ENCODE measurements around the gene GTF2I.

The GTF2I gene

DNA sequence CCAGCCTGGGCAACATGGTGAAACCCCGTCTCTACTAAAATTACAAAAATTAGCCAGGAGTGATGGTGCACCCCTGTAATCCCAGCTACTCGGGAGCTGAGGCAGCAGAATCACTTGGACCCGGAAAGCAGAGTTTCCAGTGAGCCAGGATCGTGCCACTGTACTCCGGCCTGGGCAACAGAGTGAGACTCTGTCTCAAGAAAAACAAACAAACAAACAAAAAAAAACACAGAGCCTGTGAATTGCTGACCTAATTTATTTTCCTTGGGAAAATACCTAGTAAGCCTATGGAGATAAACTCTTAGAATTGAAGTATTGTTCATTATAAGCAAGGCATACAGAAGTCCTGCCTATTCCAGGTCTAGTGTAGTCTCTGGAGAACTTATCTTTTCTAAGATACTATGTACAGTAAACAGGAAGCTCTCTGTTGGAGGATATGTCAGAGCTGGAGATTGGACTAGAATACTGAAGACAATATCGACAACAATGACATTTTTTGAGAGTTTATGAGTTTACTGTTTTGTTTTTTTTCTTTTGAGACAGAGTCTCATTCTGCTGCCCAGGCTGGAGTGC is 14.9 kb downstream of the GTF2I start:
- Histone ChIP-seq H3K4me2 (ENCODE audit: low read depth, low read length, poor library complexity, severe bottlenecking) (no peak overlapping the region), H3K9me2 (replicated peaks; ENCODE audit: low read depth, low read length) (no peaks in the 10 kb centered on the region), H3K4me1 (ENCODE audit: insufficient read depth, low read length, poor library complexity, severe bottlenecking) (no peaks in the 10 kb centered on the region), H3K4me3 (ENCODE audit: low read length, poor library complexity, severe bottlenecking) (no peak overlapping the region), H4K20me1 (ENCODE audit: insufficient read depth, low read length, poor library complexity, severe bottlenecking) (peaks cover 88% of the 10 kb centered on the region), H2AFZ (ENCODE audit: low read length) (no peak overlapping the region), H3K79me2 (ENCODE audit: insufficient read depth, low read length) (peaks cover 100% of the 10 kb centered on the region), H3K36me3 (ENCODE audit: insufficient read depth, low read length) (peaks cover 43% of the 10 kb centered on the region), H3K27me3 (ENCODE audit: insufficient read depth, low read length, poor library complexity, severe bottlenecking) (no peaks in the 10 kb centered on the region), H3F3A (ENCODE audit: low read depth) (no peaks in the 10 kb centered on the region), H3K9ac (ENCODE audit: low read depth, low read length, poor library complexity, severe bottlenecking) (no peak overlapping the region), H3K9me3 (ENCODE audit: insufficient read depth, low read depth, low read length) (no peaks in the 10 kb centered on the region)
- TF ChIP-seq, protein P1, sequence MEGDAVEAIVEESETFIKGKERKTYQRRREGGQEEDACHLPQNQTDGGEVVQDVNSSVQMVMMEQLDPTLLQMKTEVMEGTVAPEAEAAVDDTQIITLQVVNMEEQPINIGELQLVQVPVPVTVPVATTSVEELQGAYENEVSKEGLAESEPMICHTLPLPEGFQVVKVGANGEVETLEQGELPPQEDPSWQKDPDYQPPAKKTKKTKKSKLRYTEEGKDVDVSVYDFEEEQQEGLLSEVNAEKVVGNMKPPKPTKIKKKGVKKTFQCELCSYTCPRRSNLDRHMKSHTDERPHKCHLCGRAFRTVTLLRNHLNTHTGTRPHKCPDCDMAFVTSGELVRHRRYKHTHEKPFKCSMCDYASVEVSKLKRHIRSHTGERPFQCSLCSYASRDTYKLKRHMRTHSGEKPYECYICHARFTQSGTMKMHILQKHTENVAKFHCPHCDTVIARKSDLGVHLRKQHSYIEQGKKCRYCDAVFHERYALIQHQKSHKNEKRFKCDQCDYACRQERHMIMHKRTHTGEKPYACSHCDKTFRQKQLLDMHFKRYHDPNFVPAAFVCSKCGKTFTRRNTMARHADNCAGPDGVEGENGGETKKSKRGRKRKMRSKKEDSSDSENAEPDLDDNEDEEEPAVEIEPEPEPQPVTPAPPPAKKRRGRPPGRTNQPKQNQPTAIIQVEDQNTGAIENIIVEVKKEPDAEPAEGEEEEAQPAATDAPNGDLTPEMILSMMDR (conservative IDR thresholded peaks at IDR 0.05; ENCODE audit: low read length): no peak

DNA sequence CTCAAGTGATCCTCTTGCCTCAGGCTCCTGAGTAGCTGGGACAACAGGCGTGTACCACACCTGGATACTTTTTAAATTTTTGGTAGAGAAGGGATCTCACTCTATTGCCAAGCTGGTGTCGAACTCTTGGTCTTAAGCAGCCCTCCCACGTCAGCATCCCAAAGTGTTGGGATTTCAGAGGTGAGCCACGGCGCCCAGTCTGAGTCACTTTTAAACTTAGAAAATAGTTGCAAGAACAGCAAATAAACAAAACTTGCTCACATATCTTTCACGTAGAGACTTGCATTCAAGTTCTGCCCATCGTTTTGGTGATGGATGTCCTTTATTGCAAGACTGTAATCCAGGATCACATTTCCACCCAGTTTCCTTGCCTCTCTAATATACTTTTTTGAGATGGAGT is 16.6 kb downstream of the GTF2I start:
- H3K79me2 ChIP-seq (ENCODE audit: insufficient read depth, low read length): peaks cover 98% of the 10 kb centered on the region
- no peaks in the 10 kb centered on the region for H3K4me1 ChIP-seq (ENCODE audit: insufficient read depth, low read length, poor library complexity, severe bottlenecking)
- H2AFZ ChIP-seq (ENCODE audit: low read length): no peak overlapping the region
- no peaks in the 10 kb centered on the region for H3K9me3 ChIP-seq (ENCODE audit: insufficient read depth, low read depth, low read length)
- no peaks in the 10 kb centered on the region for H3F3A ChIP-seq (ENCODE audit: low read depth)
- H3K9me2 ChIP-seq (replicated peaks; ENCODE audit: low read depth, low read length): no peaks in the 10 kb centered on the region
- TF ChIP-seq EZH2phosphoT487 (IDR thresholded peaks at IDR 0.05; ENCODE audit: borderline replicate concordance): no peak
- TF ChIP-seq, protein P1 (conservative IDR thresholded peaks at IDR 0.05; ENCODE audit: low read length): no peak
- H4K20me1 ChIP-seq (ENCODE audit: insufficient read depth, low read length, poor library complexity, severe bottlenecking): peaks cover 92% of the 10 kb centered on the region
- no peaks in the 10 kb centered on the region for H3K27me3 ChIP-seq (ENCODE audit: insufficient read depth, low read length, poor library complexity, severe bottlenecking)
- no peak overlapping the region for H3K4me3 ChIP-seq (ENCODE audit: low read length, poor library complexity, severe bottlenecking)
- H3K4me2 ChIP-seq (ENCODE audit: low read depth, low read length, poor library complexity, severe bottlenecking): no peak overlapping the region
- H3K9ac ChIP-seq (ENCODE audit: low read depth, low read length, poor library complexity, severe bottlenecking): no peak overlapping the region
- peaks cover 53% of the 10 kb centered on the region for H3K36me3 ChIP-seq (ENCODE audit: insufficient read depth, low read length)

DNA sequence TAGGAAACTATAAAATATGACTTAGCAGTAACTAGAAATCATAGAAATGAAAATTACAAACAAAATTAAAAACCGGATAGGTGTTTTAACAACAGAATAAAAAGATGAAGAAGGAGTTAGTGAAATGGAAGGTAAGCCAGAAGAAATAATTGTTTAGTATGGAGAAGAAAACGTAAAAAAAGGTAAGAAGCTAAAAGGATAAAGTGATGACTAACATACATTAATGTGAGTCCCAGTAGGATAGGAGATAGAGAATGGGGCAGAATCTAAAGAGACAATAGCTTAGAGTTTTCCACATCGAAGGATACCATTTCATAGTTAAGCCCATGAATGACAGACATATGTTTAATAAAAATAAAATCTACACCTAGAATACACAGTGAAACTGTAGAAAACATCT is 25.3 kb downstream of the GTF2I start:
- TF ChIP-seq, protein P1 (conservative IDR thresholded peaks at IDR 0.05; ENCODE audit: low read length): no peak
- TF ChIP-seq EZH2phosphoT487 (IDR thresholded peaks at IDR 0.05; ENCODE audit: borderline replicate concordance): no peak
- Histone ChIP-seq H3K4me2 (ENCODE audit: low read depth, low read length, poor library complexity, severe bottlenecking) (no peak overlapping the region), H3K27me3 (ENCODE audit: insufficient read depth, low read length, poor library complexity, severe bottlenecking) (no peaks in the 10 kb centered on the region), H3K9ac (ENCODE audit: low read depth, low read length, poor library complexity, severe bottlenecking) (no peak overlapping the region), H4K20me1 (ENCODE audit: insufficient read depth, low read length, poor library complexity, severe bottlenecking) (peaks cover 91% of the 10 kb centered on the region), H3F3A (ENCODE audit: low read depth) (no peaks in the 10 kb centered on the region), H3K79me2 (ENCODE audit: insufficient read depth, low read length) (peaks cover 96% of the 10 kb centered on the region), H3K9me3 (ENCODE audit: insufficient read depth, low read depth, low read length) (no peaks in the 10 kb centered on the region), H3K4me1 (ENCODE audit: insufficient read depth, low read length, poor library complexity, severe bottlenecking) (no peaks in the 10 kb centered on the region), H3K36me3 (ENCODE audit: insufficient read depth, low read length) (peaks cover 40% of the 10 kb centered on the region; the same call in 1 of the 2 replicates), H2AFZ (ENCODE audit: low read length) (no peak overlapping the region), H3K4me3 (ENCODE audit: low read length, poor library complexity, severe bottlenecking) (no peak overlapping the region), H3K9me2 (replicated peaks; ENCODE audit: low read depth, low read length) (no peaks in the 10 kb centered on the region)
